ENCODE measurements around the gene C1orf115.

Gene C1orf115

DNA sequence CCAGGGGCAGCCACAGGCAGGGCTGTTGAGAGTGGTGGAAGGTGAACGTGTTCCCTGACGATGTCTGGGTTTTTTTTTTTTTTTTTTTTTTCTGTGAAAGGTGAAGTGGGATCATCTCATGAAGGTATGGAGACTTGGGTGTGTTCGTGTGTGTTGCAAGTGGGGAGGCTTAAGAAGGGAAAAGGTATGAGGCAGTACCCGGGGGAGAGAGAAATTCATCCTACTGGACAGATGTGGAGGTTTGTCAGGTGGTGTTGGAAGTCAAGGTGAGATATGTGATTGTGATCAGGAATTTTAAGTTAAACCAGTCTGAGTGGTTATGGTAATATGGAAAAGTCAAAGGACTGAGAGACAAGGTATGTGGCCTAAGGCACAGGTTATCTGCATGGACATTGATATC is 5.3 kb downstream of the C1orf115 start:
- no peaks in the 10 kb centered on the region for H3K79me2 ChIP-seq (ENCODE audit: insufficient read depth, low read depth)
- H3K4me1 ChIP-seq (ENCODE audit: low read depth, poor library complexity, severe bottlenecking): no peaks in the 10 kb centered on the region
- no peak overlapping the region for H3K9ac ChIP-seq
- H3K27ac ChIP-seq: no peak overlapping the region
- no peaks in the 10 kb centered on the region for H3K36me3 ChIP-seq (ENCODE audit: insufficient read depth)
- no peak overlapping the region for H3K4me3 ChIP-seq (IDR thresholded peaks at IDR 0.05; ENCODE audit: insufficient read depth, low read depth, low read length)
- no peaks in the 10 kb centered on the region for H4K20me1 ChIP-seq (ENCODE audit: insufficient read depth)
- TF ChIP-seq, protein P1, sequence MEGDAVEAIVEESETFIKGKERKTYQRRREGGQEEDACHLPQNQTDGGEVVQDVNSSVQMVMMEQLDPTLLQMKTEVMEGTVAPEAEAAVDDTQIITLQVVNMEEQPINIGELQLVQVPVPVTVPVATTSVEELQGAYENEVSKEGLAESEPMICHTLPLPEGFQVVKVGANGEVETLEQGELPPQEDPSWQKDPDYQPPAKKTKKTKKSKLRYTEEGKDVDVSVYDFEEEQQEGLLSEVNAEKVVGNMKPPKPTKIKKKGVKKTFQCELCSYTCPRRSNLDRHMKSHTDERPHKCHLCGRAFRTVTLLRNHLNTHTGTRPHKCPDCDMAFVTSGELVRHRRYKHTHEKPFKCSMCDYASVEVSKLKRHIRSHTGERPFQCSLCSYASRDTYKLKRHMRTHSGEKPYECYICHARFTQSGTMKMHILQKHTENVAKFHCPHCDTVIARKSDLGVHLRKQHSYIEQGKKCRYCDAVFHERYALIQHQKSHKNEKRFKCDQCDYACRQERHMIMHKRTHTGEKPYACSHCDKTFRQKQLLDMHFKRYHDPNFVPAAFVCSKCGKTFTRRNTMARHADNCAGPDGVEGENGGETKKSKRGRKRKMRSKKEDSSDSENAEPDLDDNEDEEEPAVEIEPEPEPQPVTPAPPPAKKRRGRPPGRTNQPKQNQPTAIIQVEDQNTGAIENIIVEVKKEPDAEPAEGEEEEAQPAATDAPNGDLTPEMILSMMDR (conservative IDR thresholded peaks at IDR 0.05; ENCODE audit: low read depth, low read length): no peak
- H3K4me2 ChIP-seq: no peak overlapping the region
- no peaks in the 10 kb centered on the region for H3K27me3 ChIP-seq (ENCODE audit: insufficient read depth, low read depth)
- H2AFZ ChIP-seq (ENCODE audit: low read depth): no peak overlapping the region

DNA sequence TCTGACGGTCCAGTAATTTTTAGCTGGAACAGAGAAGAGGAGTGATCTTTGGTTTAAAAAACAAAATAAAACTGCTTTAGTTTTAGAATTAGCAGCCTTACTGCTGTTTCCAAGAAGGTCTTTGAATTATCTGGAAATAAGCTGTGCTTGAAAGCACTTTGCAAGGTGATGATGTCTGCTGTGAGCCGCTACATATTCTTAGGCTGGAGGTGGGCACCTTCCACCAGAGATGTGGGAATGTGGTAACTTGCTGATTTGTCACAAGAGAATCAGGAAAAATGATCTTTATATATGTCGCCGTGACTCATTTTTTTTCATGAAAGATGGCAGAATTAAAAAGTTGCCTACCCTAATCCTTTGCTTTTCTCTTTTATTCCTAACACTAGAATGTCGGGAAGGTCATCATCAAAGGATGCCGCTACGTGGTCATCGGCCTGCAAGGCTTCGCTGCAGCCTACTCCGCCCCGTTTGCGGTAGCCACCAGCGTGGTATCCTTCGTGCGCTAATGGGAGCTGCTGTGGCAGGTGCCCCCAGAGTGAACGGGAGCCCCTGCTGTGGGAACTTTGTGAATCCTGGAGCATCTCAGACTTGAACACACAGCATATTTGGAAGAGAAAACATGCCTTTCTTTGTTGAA is 6.2 kb downstream of the C1orf115 start:
- H3K79me2 ChIP-seq (ENCODE audit: insufficient read depth, low read depth): no peaks in the 10 kb centered on the region
- no peaks in the 10 kb centered on the region for H3K27me3 ChIP-seq (ENCODE audit: insufficient read depth, low read depth)
- no peaks in the 10 kb centered on the region for H4K20me1 ChIP-seq (ENCODE audit: insufficient read depth)
- TF ChIP-seq, protein P1 (conservative IDR thresholded peaks at IDR 0.05; ENCODE audit: low read depth, low read length): no peak
- H2AFZ ChIP-seq (ENCODE audit: low read depth): no peak overlapping the region
- no peak overlapping the region for H3K27ac ChIP-seq
- H3K4me3 ChIP-seq (IDR thresholded peaks at IDR 0.05; ENCODE audit: insufficient read depth, low read depth, low read length): no peak overlapping the region
- H3K36me3 ChIP-seq (ENCODE audit: insufficient read depth): no peaks in the 10 kb centered on the region
- H3K4me1 ChIP-seq (ENCODE audit: low read depth, poor library complexity, severe bottlenecking): no peaks in the 10 kb centered on the region
- H3K4me2 ChIP-seq: no peak overlapping the region
- H3K9ac ChIP-seq: no peak overlapping the region

DNA sequence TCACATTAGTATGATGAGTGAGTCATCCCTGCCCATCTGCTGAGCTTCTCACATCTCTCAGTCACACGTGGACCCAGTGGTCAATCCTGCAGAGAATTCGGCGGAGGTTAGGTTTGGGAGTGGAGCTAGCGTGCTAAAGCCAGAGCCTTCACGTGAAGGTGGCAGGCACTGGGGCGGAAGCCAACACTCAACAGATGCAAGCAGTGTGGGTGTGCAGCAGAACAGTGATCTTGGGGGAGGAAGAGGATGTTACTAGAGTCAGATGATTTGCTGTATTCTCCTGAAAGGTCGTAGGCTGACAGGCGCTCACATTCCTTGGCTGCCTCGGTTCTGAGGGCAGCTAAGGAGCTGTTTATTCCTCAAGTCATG is 6.7 kb downstream of the C1orf115 start:
- H2AFZ ChIP-seq (ENCODE audit: low read depth): no peak overlapping the region
- H3K9ac ChIP-seq: no peak overlapping the region

DNA sequence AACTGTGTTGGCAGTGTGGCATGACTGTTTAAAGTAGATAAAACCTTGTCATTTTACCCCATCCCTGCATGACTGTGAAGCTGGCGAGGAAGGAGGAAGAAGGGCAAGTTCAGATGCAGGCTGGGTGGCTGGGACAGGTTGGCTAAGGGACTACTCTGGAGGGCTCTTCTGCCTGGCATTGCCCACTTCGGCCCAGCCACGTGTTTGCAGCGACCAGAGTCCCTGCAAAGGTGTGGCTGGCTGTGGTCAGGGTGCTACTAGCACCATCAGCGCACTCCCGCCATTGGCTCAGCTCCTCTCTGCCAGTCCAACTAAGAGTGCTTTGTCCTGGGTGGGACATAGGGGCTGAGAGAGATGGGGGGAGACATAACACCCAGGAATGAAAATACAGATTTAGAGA is 7.2 kb downstream of the C1orf115 start:
- H3K27me3 ChIP-seq (ENCODE audit: insufficient read depth, low read depth): no peaks in the 10 kb centered on the region
- H4K20me1 ChIP-seq (ENCODE audit: insufficient read depth): no peaks in the 10 kb centered on the region
- no peaks in the 10 kb centered on the region for H3K36me3 ChIP-seq (ENCODE audit: insufficient read depth)
- TF ChIP-seq, protein P1 (conservative IDR thresholded peaks at IDR 0.05; ENCODE audit: low read depth, low read length): no peak
- no peak overlapping the region for H3K9ac ChIP-seq
- no peaks in the 10 kb centered on the region for H3K4me1 ChIP-seq (ENCODE audit: low read depth, poor library complexity, severe bottlenecking)
- no peak overlapping the region for H3K4me2 ChIP-seq
- H3K27ac ChIP-seq: no peak overlapping the region
- no peaks in the 10 kb centered on the region for H3K79me2 ChIP-seq (ENCODE audit: insufficient read depth, low read depth)
- H3K4me3 ChIP-seq (IDR thresholded peaks at IDR 0.05; ENCODE audit: insufficient read depth, low read depth, low read length): no peak overlapping the region
- H2AFZ ChIP-seq (ENCODE audit: low read depth): no peak overlapping the region

More for the DNA sequence above, 6.7 kb downstream of the C1orf115 start:
- H3K4me2 ChIP-seq: no peak overlapping the region
- no peaks in the 10 kb centered on the region for H3K36me3 ChIP-seq (ENCODE audit: insufficient read depth)
- no peaks in the 10 kb centered on the region for H3K27me3 ChIP-seq (ENCODE audit: insufficient read depth, low read depth)
- H3K4me3 ChIP-seq (IDR thresholded peaks at IDR 0.05; ENCODE audit: insufficient read depth, low read depth, low read length): no peak overlapping the region
- H3K27ac ChIP-seq: no peak overlapping the region
- H3K4me1 ChIP-seq (ENCODE audit: low read depth, poor library complexity, severe bottlenecking): no peaks in the 10 kb centered on the region
- H4K20me1 ChIP-seq (ENCODE audit: insufficient read depth): no peaks in the 10 kb centered on the region
- TF ChIP-seq, protein P1 (conservative IDR thresholded peaks at IDR 0.05; ENCODE audit: low read depth, low read length): no peak
- no peaks in the 10 kb centered on the region for H3K79me2 ChIP-seq (ENCODE audit: insufficient read depth, low read depth)

All from KMS-11 (cell line).